HG03558 (cell line): ENCODE results near the gene RAN.

Experiments
- ATAC-seq: cut with Tn5 transposase; IDR thresholded peaks from one replicate; pipeline ENCODE4 v1.9.1; 2021; ENCODE audit warnings: moderate number of reproducible peaks; ENCODE audit not compliant: unreplicated experiment; ENCODE audit errors: extremely low read depth

Gene RAN

DNA sequence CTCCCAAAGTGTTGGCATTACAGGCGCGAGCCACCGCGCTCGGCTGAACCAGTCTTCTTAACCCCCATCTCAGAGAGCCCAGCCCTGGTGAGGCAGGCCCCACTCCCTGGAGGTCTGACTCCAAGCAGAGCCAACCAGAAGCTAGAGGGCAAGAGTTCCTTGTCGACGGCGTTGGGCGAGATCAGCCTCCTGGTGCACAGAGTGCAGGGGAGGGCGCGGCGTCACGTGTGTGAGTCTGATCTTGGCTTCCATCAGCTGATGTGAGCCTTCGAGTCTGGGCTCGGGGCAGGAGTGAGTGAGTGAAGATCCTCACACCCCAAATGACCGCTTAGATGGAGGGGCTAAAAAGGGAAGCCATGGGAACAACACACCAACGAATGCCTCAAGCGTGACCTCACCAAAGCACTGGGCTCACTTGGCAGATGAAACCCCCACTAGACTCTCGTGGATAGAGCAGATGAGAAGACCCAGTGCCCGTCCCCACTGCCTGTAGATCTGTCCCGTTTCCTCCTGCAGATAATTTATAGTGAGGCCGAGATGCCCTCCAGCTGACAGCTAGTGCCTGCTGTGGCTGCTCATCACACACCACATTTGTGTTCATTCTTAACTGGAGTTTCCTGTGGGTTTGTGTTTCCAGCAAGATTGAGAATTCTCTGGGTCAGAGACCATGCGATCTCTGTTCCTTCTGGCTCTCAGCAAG, 53.2 kb downstream of the RAN start:
- ATAC-seq = no peak

DNA sequence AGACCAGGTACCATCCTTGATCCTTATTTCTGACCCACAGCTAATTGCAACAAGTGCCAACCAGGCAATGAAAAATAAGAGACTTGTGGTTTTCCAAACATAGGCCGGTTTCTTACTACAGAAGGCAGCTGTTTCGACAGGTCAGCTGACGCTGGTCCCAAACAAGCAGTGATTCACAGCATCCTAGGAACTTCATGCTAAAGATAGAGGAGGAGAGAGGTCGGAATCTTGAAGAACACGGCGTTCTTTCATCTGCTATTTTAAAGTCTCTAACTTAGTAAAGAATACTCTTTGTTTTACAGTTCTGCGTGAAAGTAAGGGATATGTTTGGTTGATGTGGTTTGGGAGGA, 53.8 kb downstream of the RAN start:
- ATAC-seq = no peak
